Kidney (tissue), 14 donors: ENCODE results near the gene SERTAD2. TPM values are rescaled to one million over a fixed set of nuclear protein-coding genes. Genes with fewer than 3 reads are reported as not detected.

Experiments used
- DNase-seq, 5 donors: peaks; one replicate each; pipeline ENCODE4 v3.0.0-alpha.2; 2013 to 2020
- FAIRE-seq: peaks from 2 replicates; lab custom pipeline; 2012; peaks lifted over from hg19 to GRCh38; lab: Jason Lieb, UNC
- H3K27ac ChIP-seq, 2 donors: one replicate each; pipeline ENCODE4 v1.7.0; 2013; ENCODE audit warnings: low read depth in 2 of 2, low read length in 2 of 2, inconsistent platforms in 1 of 2
- H3K27me3 ChIP-seq: one replicate; pipeline ENCODE4 v1.7.1; 2013; ENCODE audit warnings: low read length, inconsistent platforms; ENCODE audit not compliant: control insufficient read depth, insufficient read depth
- H3K36me3 ChIP-seq, 3 donors: one replicate each; pipeline versions ENCODE4 v1.7.0 to v1.7.1; 2013; ENCODE audit warnings: low read length in 3 of 3, control low read depth in 1 of 3, inconsistent platforms in 1 of 3; ENCODE audit not compliant: insufficient read depth in 3 of 3, control insufficient read depth in 2 of 3
- H3K4me1 ChIP-seq, 3 donors: one replicate each; pipeline versions ENCODE4 v1.7.0 to v1.7.1; 2013; ENCODE audit warnings: low read length in 3 of 3, inconsistent platforms in 1 of 3, low read depth in 1 of 3; ENCODE audit not compliant: control insufficient read depth in 2 of 3, insufficient read depth in 2 of 3
- H3K4me3 ChIP-seq, 3 donors: one replicate each; pipeline versions ENCODE4 v1.7.0 to v1.8.1; 2013; ENCODE audit warnings: low read length in 3 of 3, control low read depth in 1 of 3, inconsistent platforms in 1 of 3
- H3K9ac ChIP-seq, 3 donors: one replicate each; pipeline versions ENCODE4 v1.7.0 to v1.7.1; 2013; ENCODE audit warnings: low read length in 3 of 3, control low read depth in 1 of 3, inconsistent platforms in 1 of 3
- H3K9me3 ChIP-seq, 3 donors: one replicate each; pipeline versions ENCODE4 v1.7.0 to v1.7.1; 2013; ENCODE audit warnings: low read length in 3 of 3, control low read depth in 1 of 3, inconsistent platforms in 1 of 3; ENCODE audit not compliant: control insufficient read depth in 2 of 3, insufficient read depth in 1 of 3
- intact Hi-C: fragments of 100-400 bp; cut with DNase I; formaldehyde crosslinking; loops from one replicate; pipeline ENCODE4 v1.11.1; 2022
- polyA plus RNA-seq: library from polyadenylated mRNA; stranded (reverse); fragments of 350-450 nt; fragmentation: Illumina TruSeq; extraction: RNeasy Lipid Tissue Mini Kit (QIAGEN cat#74804); gene quantifications from one replicate; pipeline ENCODE4 v1.2.3, GENCODE V29; 2014; ENCODE audit warnings: low read depth, low replicate concordance; ENCODE audit not compliant: insufficient read depth
- total RNA-seq: library from RNA; stranded (reverse); fragmentation: NEBNext Ultra II Directional; extraction: Animal tissue kit (Norgen Biotek cat#: 25700); gene quantifications from one replicate; pipeline ENCODE4 v1.2.1, GENCODE V29; 2021
- TF ChIP-seq, protein P1 (sequence below): IDR thresholded peaks from 3 replicates; pipeline ENCODE4 v1.5.1; 2012; ENCODE audit warnings: mild to moderate bottlenecking, moderate library complexity, borderline replicate concordance; ENCODE audit not compliant: insufficient read depth; ENCODE audit errors: extremely low read depth
- donor health status: control.
- donor health status: control.
- donor health status: control.
- donor health status: control.
- donor health status: control.
- donor health status: DM: yes; HTN: yes; CAD: no.
- donor health status: Normal renal cell carcinoma (clear cell type).

SERTAD2 gene
- total and polyA plus RNA-seq, 2 donors from 2014 or later, result 6.2 to 21.1 TPM

DNA sequence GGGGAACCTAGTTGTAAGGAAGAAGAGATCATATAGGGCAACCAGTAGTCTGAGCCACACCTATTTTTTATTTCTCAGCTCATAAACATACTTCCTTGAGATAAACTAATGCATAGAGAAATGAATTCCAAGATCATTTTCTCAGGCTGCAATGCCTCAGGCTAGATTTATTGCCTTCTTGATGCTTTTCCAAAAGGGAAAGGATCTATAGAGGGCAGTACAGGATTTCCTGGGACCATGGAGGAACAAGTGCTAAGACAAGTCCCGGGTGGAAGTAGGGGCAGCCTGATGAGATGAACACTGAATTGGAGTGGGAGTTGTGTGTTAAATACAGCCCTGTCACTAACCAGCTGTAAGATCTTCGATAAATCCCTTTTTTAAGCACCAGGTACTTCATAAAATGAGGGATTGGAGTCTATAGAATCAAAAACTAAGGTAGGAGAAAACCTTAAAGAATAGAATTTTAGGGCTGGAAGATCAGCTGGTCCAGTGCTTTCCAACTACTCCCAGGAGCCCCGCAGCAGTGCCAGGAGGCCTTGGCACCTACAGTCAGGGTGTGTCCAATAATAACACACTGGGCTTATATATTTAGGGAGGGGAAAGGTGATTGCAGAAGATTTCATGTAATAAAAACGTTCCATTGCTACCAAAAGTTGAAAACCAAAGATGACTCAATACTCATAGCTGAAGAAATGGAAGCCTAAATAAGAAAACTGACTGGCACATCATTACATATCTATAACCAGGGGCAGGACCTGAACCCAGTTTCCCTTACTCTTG is 58.1 kb downstream of the SERTAD2 start:
- no peak for FAIRE-seq
- Histone ChIP-seq H3K36me3 (peaks cover 4 to 13% (median 5%) of the 10 kb centered on the region in 3 donors), H3K9me3 (no peaks in the 10 kb centered on the region), H3K27me3 (no peaks in the 10 kb centered on the region), H3K4me1 (peaks cover 0 to 4% (median 3%) of the 10 kb centered on the region in 3 donors), H3K9ac (no peak overlapping the region), H3K4me3 (no peak overlapping the region), H3K27ac (no peak overlapping the region)
- DNase-seq, result peak in 2 of 5 donors; percentile 49 to 67
- intact Hi-C loops, result no loop called here
- TF ChIP-seq, protein P1, sequence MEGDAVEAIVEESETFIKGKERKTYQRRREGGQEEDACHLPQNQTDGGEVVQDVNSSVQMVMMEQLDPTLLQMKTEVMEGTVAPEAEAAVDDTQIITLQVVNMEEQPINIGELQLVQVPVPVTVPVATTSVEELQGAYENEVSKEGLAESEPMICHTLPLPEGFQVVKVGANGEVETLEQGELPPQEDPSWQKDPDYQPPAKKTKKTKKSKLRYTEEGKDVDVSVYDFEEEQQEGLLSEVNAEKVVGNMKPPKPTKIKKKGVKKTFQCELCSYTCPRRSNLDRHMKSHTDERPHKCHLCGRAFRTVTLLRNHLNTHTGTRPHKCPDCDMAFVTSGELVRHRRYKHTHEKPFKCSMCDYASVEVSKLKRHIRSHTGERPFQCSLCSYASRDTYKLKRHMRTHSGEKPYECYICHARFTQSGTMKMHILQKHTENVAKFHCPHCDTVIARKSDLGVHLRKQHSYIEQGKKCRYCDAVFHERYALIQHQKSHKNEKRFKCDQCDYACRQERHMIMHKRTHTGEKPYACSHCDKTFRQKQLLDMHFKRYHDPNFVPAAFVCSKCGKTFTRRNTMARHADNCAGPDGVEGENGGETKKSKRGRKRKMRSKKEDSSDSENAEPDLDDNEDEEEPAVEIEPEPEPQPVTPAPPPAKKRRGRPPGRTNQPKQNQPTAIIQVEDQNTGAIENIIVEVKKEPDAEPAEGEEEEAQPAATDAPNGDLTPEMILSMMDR, result no peak

DNA sequence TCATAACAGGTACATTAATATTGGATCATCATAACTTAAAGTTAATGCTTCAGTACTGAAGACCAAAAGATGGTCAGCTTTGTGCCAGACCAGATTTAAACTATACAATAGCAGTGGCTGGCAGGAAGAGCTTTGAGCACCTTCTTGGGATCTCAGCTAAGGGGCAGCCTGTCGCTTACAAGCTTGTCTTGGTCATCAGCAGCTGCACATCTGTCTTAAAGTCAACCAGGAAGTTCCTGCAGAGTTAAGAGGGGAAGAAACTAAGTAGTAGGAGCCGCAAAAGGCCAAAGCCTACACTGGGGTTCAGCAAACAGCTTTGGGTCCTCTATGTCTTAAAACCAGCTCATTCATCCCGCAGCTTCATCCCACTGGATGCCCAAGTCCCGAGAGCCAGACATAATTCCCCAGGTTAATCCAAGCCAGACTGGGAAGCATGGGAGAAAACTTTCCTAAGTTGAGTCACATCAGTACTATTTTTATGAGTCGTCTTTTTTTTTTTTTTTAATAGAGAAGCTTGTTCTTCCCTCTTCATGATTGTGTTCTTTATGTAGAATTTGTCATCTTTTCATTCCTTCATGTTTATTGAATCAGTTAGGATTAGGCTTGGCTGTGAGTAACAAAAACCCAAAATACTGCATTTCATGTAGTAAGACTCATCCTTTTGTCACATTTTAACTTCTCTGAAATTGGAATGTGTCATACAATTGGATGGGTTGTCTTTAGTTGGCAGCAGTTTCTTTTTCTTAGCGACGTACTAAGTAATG is 59.3 kb downstream of the SERTAD2 start:
- FAIRE-seq (no peak), DNase-seq (no peak)
- TF ChIP-seq, protein P1, result no peak
- Histone ChIP-seq H3K9me3 (no peaks in the 10 kb centered on the region), H3K9ac (no peak overlapping the region), H3K4me3 (no peak overlapping the region), H3K27me3 (no peaks in the 10 kb centered on the region), H3K36me3 (peaks cover 4 to 17% (median 5%) of the 10 kb centered on the region in 3 donors), H3K4me1 (peaks cover 0 to 3% (median 1%) of the 10 kb centered on the region in 3 donors), H3K27ac (no peak overlapping the region)
- intact Hi-C loops, result no loop called here

DNA sequence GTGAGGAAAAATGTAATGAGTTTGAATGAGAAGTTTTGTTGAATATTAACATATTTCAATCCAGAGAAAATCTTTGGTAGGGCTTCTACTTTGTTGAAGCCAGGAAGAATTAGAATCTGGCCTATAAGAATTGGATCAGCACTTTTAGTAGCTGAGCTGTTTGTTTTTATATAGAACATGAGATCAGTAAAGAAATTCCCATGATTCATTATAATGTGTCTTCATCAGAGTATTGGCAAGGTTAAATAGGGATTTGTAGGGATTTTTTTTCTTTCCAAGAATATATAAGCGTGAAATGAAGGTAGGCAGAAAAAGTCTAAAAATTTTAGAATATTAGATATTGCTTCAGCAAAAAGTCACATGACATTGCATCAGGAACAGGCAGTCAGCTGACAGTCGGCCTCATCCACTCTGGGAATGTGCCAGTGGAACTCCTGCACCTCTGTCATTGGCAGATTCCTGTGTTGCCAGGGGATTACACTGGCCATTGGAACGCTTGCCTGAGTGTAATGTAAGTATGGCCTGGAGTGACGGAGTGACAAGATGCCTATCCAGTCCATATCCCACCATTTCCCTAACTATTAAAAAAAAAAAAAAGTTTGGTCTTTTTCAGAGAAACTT is 60.6 kb downstream of the SERTAD2 start:
- intact Hi-C loops, result no loop called here
- FAIRE-seq, result no peak
- H3K9ac ChIP-seq, result no peak overlapping the region

More for the DNA sequence above, 60.6 kb downstream of the SERTAD2 start:
- Histone ChIP-seq H3K27ac (no peak overlapping the region), H3K36me3 (peaks cover 4 to 23% (median 5%) of the 10 kb centered on the region in 3 donors), H3K9me3 (no peaks in the 10 kb centered on the region), H3K4me3 (no peak overlapping the region), H3K4me1 (peaks cover 0 to 3% (median 0%) of the 10 kb centered on the region in 3 donors), H3K27me3 (no peaks in the 10 kb centered on the region)
- TF ChIP-seq, protein P1, result no peak
- DNase-seq, result no peak
